PFSK-1 (cell line): ENCODE results near the gene TAT.

Experiments used
- FOXP2 ChIP-seq: optimal IDR thresholded peaks from 2 replicates; pipeline ENCODE3; 2011; ENCODE audit warnings: borderline replicate concordance, control low read depth, inconsistent platforms; ENCODE audit not compliant: insufficient read depth; ENCODE audit errors: extremely low read length, extremely low read depth
- POLR2AphosphoS5 ChIP-seq: IDR thresholded peaks from 2 replicates; pipeline ENCODE4 v1.6.1; 2012; ENCODE audit warnings: low read depth, mild to moderate bottlenecking, control low read depth, low read length, moderate library complexity
- TAF1 ChIP-seq: IDR thresholded peaks from 2 replicates; pipeline ENCODE4 v1.6.1; 2012; ENCODE audit warnings: low read length, control low read depth, borderline replicate concordance; ENCODE audit not compliant: insufficient read depth

DNA sequence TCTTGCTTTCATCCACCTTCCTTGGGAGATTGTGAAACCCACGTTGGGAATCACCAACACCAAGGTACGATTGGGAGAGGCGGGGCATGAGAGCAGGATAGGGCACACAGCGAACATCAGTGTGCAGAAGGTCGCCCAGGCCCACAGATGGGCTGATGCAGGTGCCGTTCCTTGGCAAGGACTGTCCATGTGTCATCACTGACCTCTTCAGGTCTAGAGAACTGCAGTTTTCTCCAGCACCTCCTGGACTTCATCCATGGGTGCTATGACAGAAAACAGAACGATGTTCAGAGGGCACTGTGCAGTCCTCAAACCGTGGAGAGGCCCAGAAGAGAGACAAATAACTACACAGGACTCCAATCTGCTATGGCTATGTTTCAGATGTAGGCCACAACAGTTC, 23.9 kb upstream of the TAT start:
- TF ChIP-seq TAF1: no peak
- TF ChIP-seq POLR2AphosphoS5: no peak
- TF ChIP-seq FOXP2: no peak
